ENCODE data around the gene EMCN. TPM values are rescaled to one million over a fixed set of nuclear protein-coding genes. Genes with fewer than 3 reads are reported as not detected.

Gene EMCN
- total and polyA plus RNA-seq, 2 of the 8 experiments (the other 6 are each of a cell fraction or from before 2014, with no cell fraction given), result not detected

GRCh38 chr4:100533741-100534140 lies 15.9 kb upstream of the EMCN start:
- Histone ChIP-seq H3K27me3 (replicated peaks in 1 of 4; ENCODE audit: control insufficient read depth in 3 of 4, extremely low read depth in 1 of 4, insufficient read depth in 3 of 4, low read length in 3 of 4) (no peaks in the 10 kb centered on the region), H2BK20ac (ENCODE audit: low read length) (no peak overlapping the region), H2AK5ac (ENCODE audit: low read depth, low read length) (no peak overlapping the region), H3K27ac (ENCODE audit: low read depth, low read length) (no peak overlapping the region), H3K79me1 (ENCODE audit: low read depth, low read length) (no peaks in the 10 kb centered on the region), H3K23ac (ENCODE audit: insufficient read length) (no peak overlapping the region), H3K56ac (replicated peaks; ENCODE audit: insufficient read length, low read depth, low read length) (no peak overlapping the region), H4K91ac (replicated peaks; ENCODE audit: insufficient read length, low read length) (no peak overlapping the region), H3K4me1 (replicated peaks in 1 of 4; ENCODE audit: control insufficient read depth in 3 of 4, insufficient read depth in 4 of 4, low read length in 3 of 4) (no peaks in the 10 kb centered on the region), H2AFZ (ENCODE audit: low read length) (no peak overlapping the region), H3K36me3 (ENCODE audit: control insufficient read depth in 2 of 4, insufficient read depth in 4 of 4, low read length in 3 of 4) (no peaks in the 10 kb centered on the region), H4K20me1 (replicated peaks in 1 of 2; ENCODE audit: control insufficient read depth in 1 of 2, insufficient read depth in 2 of 2, low read length in 2 of 2) (no peaks in the 10 kb centered on the region), H2BK15ac (ENCODE audit: low read length) (no peak overlapping the region), H4K8ac (ENCODE audit: extremely low read depth, insufficient read depth, low read length) (no peak overlapping the region), H2BK12ac (ENCODE audit: low read depth, low read length) (no peak overlapping the region), H3K9me3 (ENCODE audit: insufficient read depth in 2 of 2, low read depth in 1 of 2, low read length in 1 of 2) (no peaks in the 10 kb centered on the region), H3K79me2 (ENCODE audit: control insufficient read depth in 1 of 2, insufficient read depth in 2 of 2, low read length in 2 of 2) (no peaks in the 10 kb centered on the region), H3K18ac (ENCODE audit: extremely low read depth, low read length) (no peak overlapping the region), H3K14ac (ENCODE audit: insufficient read length) (no peak overlapping the region), H3K23me2 (ENCODE audit: low read depth, low read length) (no peaks in the 10 kb centered on the region), H2BK5ac (ENCODE audit: low read depth, low read length) (no peak overlapping the region), H3K4me3 (ENCODE audit: extremely low read depth in 1 of 4, insufficient read depth in 2 of 4, low read depth in 3 of 4, low read length in 4 of 4) (no peak overlapping the region), H4K5ac (ENCODE audit: insufficient read length, low read depth, low read length) (no peak overlapping the region), H3K9ac (replicated peaks in 1 of 4; ENCODE audit: extremely low read depth in 1 of 4, low read depth in 3 of 4, low read length in 3 of 4) (no peak overlapping the region), H3K4ac (replicated peaks; ENCODE audit: insufficient read length, low read depth, low read length) (no peak overlapping the region), H3K4me2 (ENCODE audit: insufficient read depth in 1 of 2, low read depth in 2 of 2, low read length in 2 of 2) (no peak overlapping the region), H2BK120ac (replicated peaks; ENCODE audit: low read depth, low read length) (no peak overlapping the region)
- DNase-seq (ENCODE audit: low read depth in 1 of 2, low spot score in 2 of 2), result no peak
- 95% methylated on average over 1 of the region's 1 CpG; no CpG with 5 or more reads in 1 of the 2 experiments for WGBS, 2 experiments (ENCODE audit: extremely low coverage in 1 of 2, insufficient coverage in 1 of 2, insufficient read length in 1 of 2, insufficient replicate concordance in 2 of 2, low coverage in 1 of 2, low lambda C conversion rate in 2 of 2, missing lambda C conversion rate in 1 of 2)
- no peak for TF ChIP-seq GTF2F1 (IDR thresholded peaks at IDR 0.05; ENCODE audit: borderline replicate concordance, low read depth, low read length)
- TF ChIP-seq HDAC2 (IDR thresholded peaks at IDR 0.05; ENCODE audit: borderline replicate concordance in 1 of 2, low read depth in 2 of 2, low read length in 2 of 2), result no peak
- TF ChIP-seq EGR1 (IDR thresholded peaks at IDR 0.05; ENCODE audit: borderline replicate concordance, low read depth, low read length), result no peak
- no peak for TF ChIP-seq SP4 (IDR thresholded peaks at IDR 0.05; ENCODE audit: low read length)
- no peak for TF ChIP-seq CHD1 (IDR thresholded peaks at IDR 0.05; ENCODE audit: low read depth, low read length)
- TF ChIP-seq SUZ12 (IDR thresholded peaks at IDR 0.05; ENCODE audit: low read length), result no peak
- no peak for TF ChIP-seq NANOG (IDR thresholded peaks at IDR 0.05; ENCODE audit: insufficient read depth, low read depth, low read length, poor library complexity, severe bottlenecking)
- TF ChIP-seq EZH2 (IDR thresholded peaks at IDR 0.05; ENCODE audit: low read depth, low read length, severe bottlenecking), result no peak
- TF ChIP-seq BRCA1 (IDR thresholded peaks at IDR 0.05; ENCODE audit: low read depth, low read length), result no peak
- TF ChIP-seq NRF1 (IDR thresholded peaks at IDR 0.05; ENCODE audit: low read depth, low read length), result no peak
- TF ChIP-seq TAF7 (optimal IDR thresholded peaks at IDR 0.05; ENCODE audit: borderline replicate concordance, low read depth, low read length), result no peak
- no peak for FAIRE-seq
- ChIA-PET CTCF (ENCODE audit: partially characterized antibody) (no interaction called here), POLR2A (ENCODE audit: partially characterized antibody) (no interaction called here)
